Prostate gland (tissue), 2 donors: ENCODE data around the gene TRUB1.

ENCODE experiments used
- POLR2A ChIP-seq: fragments of 450-650 bp; IDR thresholded peaks from one replicate; pipeline ENCODE4 v1.6.1; 2016; ENCODE audit warnings: antibody characterized with exemption, mild to moderate bottlenecking
- POLR2AphosphoS5 ChIP-seq: sonication (generic); formaldehyde crosslinking; IDR thresholded peaks from one replicate; pipeline ENCODE4 v1.6.1; 2017; ENCODE audit warnings: antibody characterized with exemption
- TF ChIP-seq, protein P1 (sequence below), 4 experiments: fragments of 200-600 bp in 2 of 4; fragments of 450-650 bp in 2 of 4; sonication (generic) in 2 of 4; IDR thresholded peaks; 1 replicate in 3 of 4; 2 replicates in 1 of 4; pipeline ENCODE4 v1.5.1; 2016 to 2019; ENCODE audit warnings: antibody characterized with exemption in 4 of 4, mild to moderate bottlenecking in 2 of 4, moderate library complexity in 2 of 4

DNA sequence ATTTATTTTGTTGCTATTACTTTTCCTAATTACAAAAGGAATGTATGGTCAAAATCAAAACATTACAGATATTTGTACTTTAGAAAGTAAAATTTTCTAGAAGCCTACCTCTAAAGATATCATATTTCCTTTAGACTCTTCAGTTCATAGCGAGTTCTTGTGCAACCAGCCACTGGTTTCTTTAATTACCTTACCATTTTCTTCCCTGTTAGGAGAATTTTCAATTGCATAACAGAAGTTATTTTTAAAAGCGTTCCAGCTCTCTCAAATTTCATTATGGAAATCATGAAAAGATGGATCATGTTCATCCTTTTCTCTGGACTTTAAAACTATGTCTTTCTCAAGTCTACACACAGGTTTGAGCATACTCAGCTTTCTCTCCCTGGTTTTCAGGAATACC is 5.0 kb upstream of the TRUB1 start:
- TF ChIP-seq POLR2AphosphoS5 (no peak), POLR2A (no peak)
- TF ChIP-seq, protein P1, sequence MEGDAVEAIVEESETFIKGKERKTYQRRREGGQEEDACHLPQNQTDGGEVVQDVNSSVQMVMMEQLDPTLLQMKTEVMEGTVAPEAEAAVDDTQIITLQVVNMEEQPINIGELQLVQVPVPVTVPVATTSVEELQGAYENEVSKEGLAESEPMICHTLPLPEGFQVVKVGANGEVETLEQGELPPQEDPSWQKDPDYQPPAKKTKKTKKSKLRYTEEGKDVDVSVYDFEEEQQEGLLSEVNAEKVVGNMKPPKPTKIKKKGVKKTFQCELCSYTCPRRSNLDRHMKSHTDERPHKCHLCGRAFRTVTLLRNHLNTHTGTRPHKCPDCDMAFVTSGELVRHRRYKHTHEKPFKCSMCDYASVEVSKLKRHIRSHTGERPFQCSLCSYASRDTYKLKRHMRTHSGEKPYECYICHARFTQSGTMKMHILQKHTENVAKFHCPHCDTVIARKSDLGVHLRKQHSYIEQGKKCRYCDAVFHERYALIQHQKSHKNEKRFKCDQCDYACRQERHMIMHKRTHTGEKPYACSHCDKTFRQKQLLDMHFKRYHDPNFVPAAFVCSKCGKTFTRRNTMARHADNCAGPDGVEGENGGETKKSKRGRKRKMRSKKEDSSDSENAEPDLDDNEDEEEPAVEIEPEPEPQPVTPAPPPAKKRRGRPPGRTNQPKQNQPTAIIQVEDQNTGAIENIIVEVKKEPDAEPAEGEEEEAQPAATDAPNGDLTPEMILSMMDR (IDR thresholded peaks at IDR 0.05): no peak
